ENCODE results near the gene FOXL1.

The FOXL1 gene

DNA sequence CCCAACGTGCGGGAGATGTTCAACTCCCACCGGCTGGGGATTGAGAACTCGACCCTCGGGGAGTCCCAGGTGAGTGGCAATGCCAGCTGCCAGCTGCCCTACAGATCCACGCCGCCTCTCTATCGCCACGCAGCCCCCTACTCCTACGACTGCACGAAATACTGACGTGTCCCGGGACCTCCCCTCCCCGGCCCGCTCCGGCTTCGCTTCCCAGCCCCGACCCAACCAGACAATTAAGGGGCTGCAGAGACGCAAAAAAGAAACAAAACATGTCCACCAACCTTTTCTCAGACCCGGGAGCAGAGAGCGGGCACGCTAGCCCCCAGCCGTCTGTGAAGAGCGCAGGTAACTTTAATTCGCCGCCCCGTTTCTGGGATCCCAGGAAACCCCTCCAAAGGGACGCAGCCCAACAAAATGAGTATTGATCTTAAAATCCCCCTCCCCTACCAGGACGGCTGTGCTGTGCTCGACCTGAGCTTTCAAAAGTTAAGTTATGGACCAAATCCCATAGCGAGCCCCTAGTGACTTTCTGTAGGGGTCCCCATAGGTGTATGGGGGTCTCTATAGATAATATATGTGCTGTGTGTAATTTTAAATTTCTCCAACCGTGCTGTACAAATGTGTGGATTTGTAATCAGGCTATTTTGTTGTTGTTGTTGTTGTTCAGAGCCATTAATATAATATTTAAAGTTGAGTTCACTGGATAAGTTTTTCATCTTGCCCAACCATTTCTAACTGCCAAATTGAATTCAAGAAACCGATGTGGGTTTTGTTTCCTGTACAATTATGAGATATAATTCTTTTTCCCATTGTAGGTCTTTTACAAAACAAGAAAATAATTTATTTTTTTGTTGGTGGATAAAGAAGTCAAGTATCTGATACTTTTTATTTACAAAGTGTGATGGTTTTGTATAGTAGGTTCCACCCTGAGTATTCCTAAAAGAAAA lies 9.4 kb upstream of the FOXL1 start:
- no peak for DNase-seq

DNA sequence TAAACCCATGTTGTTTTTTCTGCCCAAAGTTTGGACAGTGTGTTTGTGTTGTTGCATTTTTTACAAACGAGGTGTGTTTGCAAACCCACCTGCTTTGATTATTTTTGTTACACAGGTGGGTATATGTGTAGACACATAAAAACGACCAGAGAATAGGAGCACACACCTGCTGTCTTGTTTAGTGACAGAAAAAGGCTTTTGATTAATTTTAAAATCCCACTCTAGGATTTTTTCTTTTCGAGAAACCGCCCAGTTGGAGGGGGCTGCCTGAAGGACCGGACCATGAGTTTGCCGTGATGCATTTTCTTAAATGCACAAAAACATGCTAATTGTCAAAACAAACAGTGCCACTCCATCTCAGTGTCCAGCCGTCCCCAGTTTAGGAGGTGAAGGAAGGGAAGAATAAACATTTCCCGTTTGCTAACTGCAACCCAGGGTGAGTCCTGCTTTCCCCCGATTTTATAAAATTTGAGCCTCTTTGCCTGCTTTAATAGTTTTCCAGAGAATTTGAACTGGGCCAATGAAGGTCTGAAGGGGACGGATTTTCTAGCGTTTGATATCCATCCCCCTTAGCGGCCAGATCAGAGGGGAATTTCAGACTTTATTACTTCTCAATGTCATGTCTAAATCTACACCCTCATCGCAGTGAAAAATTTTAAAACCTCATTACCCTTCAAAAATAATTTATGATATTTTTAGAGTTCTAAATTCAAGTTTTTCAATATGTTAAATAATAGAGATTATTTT lies 8.5 kb upstream of the FOXL1 start:
- no peak for DNase-seq

DNA sequence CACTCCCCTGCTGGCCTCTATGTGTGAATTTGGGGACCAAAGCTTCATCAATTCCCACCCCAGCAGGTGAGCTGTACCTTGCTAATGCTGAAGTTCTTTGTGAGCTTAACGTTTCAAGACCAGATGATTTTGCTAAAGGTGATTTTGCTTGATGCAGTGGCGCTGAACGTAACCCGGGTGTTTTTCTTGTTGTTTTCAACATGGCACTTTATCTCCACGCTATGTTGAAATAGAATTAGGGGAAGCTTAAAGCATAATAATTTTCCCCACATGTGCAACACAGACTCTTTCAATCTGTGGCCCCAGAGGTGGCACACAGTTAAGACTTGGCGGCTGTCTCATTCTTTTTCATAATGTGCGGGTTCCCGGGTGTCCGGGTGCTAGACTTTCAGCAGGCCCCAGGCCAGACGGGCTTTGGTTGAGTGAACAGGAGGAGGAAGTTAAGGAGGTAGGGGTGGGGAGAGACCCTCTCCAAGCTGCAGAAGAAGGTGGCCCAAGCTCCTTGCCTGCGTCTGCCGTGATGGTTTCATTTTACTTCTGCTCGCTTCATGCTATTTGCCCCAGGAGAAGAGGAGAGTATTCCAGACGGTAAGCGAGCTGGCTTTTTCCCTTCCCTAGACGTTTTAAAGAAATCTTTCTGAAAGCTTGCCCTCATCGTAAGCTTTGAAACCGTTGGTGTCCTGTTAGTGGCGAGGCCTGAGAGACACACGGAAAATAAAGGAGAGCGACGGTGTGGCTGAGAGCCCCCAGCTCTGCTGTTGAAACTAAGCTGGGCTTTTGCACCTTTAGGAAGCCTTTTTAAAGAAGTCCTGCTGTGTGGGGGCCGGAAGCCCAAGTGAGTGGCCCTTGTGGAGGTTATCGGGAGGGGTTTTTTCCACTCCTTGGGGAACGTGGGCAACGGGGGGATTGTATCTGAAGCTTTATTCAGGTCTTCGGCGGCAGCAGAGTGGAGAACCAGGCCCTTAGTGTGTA lies 7.5 kb upstream of the FOXL1 start:
- DNase-seq = no peak

DNA sequence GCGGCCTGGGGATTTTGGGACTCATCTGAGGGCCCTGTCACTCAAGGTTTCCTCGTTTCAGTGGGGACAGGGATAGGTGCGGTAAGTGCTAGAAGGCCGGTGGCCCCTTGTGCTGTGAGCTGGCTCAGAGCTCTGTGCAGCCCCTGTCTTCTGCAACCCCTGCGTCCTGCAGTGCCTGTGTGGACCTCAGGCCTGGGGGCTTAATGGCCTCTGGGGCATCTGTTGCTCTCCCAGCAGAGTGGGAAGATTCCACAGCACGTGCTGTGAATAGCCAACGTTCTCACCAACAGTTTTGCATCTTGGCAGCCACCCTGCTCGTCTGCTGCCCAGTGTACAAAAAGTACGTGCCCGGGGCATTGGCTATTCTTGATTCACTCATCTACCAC lies 6.8 kb upstream of the FOXL1 start:
- DNase-seq = no peak

DNA sequence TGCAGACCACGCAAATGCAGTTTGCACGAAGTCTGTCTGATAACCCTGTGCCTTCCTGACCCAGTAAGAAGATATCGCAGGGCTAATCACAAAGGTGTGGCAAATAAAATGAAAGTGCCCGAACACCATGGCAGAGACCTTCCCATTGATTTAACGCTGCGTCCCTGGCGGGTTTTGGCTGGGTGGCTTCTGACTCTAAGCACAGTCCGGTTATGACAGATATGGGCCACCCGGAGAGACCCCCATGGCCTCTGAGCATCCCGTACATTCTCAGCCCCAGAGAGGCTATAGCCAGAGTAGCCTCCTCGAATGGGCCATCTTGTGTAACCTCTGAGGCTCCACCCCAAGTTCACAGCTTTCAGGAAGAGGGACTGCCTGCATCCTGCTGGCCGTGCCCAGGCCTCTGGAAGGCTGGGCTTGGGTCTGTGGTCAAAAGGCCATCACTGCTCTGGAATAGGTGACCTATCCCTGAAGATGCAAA lies 6.3 kb upstream of the FOXL1 start:
- no peak for DNase-seq

DNA sequence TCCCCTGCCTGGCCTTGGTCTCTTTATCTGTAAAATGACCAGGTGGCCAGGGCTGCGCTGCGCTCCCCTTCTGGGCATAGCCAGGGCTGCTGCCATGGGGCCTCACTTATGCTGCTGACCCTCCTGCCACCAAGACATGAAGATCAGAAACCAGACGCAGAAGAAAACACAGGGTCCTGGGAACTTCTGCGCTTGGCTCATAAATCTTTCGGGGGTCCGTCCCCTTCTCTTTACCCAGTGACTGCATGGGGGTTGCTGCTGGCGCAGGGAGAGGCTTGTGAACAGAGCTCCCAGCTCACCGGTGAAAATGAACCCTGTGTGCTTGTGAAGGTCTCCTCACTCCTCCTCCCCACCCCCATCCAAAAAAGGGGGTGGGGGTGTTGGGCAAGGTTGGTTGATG lies 5.7 kb upstream of the FOXL1 start:
- DNase-seq = no peak

DNA sequence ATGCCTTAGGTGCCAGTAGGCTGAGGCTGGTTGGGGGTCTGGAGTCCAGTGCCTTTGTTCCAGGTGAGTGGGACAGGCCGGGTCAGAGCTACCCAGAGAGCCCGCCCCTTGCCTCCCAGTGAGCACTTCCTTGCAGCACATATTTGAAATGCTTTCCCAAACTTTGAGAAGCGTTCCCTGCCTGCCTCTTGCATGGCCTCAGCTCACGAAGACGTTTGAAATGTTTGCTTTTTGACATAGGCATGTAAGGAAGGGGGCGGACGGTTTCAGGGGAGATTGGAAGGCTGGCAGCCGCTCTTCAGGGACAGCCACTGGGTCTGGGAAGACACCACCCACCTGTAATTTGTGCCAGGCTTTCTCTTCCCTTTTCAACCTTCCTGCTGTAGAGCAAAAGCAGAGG lies 5.1 kb upstream of the FOXL1 start:
- DNase-seq = no peak

DNA sequence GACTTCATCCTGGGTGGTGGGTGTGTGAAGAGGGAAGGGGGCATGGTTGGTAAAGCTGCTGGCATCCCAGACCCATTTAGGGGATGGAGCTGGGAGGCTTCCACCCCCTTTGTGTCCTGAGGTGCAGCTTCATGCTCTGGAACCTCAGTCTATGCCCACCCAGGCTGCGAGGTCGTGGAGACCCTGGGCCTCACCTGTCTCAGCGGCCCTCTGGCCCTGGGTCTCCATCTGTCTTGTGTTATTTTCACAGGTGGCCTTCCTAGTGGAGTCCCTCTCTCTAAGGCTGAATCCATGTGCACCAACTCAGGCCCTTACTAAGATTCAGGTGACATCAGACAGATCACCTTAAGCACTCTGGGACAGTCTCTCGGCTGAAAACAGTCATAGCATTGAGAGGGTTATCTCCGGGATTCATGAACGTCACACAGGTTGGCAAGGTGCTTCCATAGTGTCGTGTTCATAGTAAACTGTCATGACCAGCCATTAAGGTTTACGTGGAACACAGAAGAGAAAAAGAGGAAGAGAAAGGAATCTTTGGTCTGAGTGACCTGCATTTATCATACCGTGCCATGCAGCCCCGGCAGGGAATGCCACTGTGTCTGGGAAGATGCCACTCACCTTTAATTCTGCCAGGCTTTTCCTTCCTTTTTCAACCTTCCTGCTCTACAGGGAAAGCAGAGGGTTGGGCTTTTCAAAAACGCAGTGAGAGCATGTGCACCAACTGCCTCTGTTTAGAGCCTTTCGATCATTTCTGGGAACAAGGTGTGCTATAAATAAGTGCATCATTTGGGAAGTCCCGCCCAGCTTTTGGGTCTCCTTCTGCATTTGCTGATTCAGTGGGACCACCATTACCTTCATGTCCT lies 4.5 kb upstream of the FOXL1 start:
- DNase-seq = no peak

DNA sequence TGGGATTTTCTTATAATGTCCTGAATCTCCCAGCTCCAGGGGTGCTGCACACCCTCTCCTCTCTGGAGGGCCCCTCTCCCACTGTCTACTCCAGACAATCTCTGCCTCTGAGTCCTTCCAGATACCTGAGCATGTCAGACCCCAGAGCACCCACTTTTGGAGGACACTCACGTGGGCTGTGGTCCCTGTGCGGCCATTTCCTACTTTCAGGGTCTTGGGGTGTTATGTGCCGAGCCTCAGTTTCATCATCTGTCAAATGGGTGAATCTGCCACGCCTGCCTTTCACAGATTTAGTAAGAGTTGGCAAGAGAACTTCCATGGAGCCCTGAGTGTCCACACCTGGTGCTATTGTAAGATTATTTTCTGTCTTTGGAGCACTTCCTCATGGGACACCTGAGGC lies 3.7 kb upstream of the FOXL1 start:
- DNase-seq = no peak

DNA sequence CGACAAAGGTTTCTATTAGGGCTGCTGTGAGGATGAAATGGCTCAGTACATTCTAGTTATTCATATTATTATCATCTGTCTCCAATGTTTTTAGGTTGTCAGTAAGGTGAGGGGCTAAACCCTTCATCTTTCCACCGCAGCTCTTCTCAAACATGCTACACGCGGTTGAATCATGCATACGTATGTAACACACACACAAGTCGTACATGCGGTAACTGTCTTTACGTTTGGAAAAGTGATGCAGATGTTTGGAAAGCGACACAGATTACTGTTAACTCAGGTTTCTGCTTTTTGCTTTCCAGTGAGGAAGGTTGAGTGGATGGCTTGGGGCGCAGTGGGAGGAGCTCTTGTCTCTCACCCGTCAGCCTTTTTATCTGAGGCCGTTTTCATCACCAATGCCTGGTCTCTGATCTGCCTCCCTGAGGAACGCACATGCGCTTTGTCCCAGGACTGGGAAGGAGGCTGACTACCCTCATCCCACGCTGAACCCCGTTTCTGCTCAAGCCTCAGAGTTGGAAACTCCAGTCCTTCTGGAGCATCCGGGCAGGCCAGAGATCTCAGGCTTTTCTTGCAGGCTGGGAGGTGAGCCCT lies 3.2 kb upstream of the FOXL1 start:
- no peak for DNase-seq

DNA sequence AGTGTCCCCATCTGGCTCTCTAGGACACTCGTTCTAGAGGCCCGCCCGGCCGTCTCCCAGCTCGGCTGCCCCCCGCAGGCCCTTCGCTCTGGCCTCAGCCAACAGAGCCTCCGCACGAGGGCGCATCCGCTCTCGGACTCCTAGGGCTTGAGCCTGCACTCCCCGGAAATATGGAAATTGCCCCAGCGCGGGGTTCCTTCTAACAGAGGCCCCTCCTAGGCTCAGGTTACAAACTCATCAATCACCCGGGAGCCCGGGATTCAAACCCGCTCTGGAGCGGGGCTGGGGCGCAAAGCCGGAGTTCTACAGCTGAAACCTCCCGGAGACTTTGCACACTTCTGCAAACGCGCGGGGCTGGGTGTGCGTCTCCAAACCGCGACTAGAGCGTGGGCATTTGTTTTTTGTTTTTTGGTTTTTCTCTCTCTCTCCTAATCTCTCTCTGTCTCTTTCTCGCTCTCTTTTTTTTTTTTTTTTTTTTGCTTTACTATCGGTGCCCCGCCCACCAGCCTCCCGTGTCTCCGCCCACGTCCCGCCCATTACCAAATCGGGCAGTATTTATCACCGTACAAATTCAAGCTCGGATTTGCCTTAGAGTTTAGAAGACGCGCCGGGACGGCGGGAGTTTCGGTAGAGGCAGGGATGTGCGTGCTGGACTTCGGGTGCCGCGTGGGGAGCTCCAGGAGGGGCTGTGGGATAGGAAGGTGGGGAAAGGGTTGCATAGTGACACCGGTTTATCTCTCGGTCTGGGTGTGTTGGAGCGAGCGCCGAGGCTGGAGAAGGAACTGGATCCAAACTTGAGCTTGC lies 2.4 kb upstream of the FOXL1 start:
- peak; percentile 51 for DNase-seq

DNA sequence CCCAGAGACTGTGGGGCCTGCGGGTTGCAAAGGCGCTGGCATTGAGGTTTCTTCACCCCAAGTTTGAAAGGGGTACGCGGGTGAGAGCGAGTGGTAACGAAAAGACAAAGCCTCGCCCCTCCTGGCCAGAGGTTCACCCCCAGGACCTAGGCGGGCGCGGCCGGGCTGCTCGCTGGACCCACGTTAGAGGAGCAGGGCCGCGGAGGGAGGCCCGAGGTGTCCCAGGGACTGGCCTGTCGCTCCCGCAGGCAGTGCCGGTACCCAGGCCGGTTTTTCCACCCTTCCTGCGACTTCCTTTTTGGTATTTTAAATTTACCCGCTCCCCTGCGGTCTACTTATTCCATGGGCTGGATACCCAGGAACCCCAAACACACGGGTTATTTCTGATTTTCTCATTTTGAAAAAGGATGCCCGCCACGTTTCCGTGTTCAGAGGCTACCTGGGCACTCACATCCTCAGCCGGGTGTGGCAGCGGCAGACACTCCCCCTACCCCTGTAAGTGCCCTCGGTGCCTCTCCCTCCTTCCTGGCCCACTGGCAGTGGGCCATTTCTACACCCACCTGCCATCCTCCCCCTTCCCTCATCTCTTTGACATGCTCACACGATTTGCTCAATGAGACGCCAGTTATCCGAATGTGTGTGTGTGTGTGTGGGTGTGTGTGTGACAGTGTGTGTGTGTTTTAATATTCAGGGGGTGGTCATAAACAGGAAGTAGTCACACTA lies 1.6 kb upstream of the FOXL1 start:
- DNase-seq = no peak

DNA sequence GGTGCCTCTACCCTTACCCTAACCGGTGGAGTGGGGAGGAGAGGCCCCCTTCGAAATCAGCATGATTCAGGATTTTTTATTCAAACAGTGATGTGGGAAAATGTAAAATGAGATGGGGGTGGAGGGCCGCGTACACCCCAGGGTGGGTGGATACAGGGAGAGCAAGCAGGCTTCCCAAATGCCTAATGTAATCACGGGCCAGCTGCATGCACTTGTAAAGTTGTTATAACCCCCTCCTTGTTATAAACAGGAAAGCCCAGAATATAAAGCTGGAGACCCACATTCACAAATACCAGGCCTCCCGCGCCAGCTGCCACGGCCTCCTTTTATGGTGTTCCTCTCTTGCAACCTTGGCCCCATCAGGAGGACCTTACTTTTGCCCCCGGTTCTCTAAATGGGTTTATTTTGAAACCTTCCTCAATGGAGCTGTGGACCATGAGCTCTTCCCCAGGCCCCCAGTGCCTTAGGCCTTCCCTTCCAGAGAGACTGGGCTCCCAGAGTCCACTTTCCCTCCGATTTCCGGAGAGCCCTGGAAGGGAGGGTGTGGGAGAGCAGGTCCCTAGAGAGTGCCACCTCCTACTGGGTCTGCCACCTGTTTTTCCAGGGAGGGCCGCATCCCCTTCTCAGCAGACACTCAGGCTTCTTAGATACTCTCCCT lies 906 bp upstream of the FOXL1 start:
- DNase-seq = no peak

DNA sequence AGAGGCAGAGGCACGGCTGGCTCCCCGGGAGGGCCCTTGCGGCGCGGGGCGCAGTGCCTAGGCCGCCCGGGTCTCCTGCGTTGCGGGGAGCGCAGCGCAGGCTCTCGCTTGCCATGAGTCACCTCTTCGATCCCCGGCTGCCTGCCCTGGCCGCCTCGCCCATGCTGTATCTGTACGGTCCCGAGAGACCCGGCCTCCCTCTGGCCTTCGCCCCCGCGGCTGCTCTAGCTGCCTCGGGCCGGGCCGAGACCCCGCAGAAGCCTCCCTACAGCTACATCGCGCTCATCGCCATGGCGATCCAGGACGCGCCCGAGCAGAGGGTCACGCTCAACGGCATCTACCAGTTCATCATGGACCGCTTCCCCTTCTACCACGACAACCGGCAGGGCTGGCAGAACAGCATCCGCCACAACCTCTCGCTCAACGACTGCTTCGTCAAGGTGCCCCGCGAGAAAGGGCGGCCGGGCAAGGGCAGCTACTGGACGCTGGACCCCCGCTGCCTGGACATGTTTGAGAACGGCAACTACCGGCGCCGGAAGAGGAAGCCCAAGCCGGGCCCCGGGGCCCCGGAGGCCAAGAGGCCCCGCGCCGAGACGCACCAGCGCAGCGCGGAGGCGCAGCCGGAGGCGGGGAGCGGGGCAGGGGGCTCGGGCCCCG lies 390 bp downstream of the FOXL1 start:
- DNase-seq = no peak

DNA sequence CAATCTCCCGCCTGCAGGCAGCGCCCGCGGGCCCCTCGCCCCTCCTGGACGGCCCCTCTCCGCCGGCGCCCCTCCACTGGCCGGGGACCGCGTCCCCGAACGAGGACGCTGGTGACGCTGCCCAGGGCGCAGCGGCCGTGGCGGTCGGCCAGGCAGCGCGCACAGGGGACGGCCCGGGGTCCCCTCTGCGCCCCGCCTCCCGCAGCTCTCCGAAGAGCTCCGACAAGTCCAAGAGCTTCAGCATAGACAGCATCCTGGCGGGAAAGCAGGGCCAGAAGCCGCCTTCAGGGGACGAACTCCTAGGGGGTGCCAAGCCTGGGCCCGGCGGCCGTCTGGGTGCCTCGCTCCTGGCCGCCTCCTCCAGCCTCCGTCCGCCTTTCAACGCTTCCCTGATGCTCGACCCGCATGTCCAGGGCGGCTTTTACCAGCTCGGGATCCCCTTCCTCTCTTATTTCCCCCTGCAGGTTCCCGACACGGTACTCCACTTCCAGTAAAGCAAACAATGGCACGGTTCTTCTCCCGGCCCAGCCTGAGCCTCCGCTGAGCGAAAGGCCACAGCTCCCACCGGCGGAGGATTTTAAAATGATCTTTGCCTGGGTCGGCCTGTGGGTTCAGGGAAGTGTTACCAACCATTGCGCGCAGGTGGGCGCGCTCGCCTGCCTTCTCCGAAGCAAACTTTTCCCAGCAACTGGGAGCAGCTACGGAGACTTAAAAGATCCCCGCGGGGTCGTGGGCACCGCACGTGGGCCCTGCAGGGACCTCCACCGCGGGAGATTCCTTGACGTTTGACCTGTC lies 1.1 kb downstream of the FOXL1 start:
- DNase-seq = no peak

DNA sequence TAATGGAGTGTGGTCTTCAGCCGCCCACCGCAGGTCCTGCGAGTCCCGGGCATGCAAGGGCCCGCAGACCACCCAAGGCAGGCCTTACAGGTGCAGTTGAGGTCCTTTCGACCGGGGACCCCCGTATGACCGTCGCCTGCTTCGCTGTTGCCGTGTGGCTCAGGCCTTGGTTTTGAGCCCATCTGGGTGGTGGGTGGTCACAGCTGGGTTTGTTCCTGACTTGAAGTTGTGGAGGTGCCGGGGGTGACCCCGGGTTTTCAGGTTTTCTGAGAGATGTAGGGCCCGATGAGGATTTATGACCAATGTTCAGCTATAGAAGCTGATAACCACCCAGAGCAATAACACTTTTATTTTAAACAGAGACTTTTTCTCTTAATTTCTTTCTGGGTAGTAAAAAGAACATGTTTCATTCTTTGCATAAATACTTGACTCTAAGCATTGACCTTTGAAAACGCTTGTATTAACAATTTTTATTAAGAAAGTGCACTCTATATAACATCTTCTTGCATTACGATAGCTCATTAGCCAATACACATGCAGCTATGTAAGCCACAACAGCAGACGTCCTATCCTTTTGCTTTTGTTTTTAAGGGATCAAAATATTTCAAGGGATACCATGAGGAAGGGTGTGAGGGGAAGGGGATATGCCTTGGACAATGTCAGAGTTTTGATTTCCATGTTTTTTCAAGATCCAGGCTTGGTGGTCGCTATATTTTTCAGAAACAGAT lies 1.9 kb downstream of the FOXL1 start:
- no peak for DNase-seq

DNA sequence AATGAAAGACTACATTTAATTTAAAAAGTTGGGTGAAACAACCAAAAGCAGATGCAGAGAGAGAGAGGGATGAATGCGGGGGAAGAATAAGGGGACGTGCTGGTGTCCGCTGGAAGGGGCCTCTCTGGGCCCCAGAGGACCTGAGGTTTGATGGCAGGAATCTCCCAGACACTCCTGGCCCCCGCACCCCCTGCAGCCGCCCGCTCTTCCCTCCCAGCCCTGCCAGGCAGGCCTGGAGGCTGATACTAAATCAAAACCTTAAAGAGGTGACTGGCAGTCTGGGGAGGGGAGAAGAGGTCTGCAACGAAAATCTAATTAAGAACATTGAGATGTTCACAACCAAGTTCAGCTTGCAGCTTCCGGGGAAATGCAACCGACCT lies 2.4 kb downstream of the FOXL1 start:
- no peak for DNase-seq

All from suppressor macrophage treated with lipopolysaccharide for 4 hours (primary cell).